Urothelium cell line (cell line): ENCODE measurements around the gene SLC24A3.

Experiments
- DNase-seq: peaks from one replicate; pipeline ENCODE4 v3.0.0; 2011; ENCODE audit warnings: low spot score, mixed read lengths
- FAIRE-seq: peaks from 2 replicates; lab custom pipeline; 2011; peaks lifted over from hg19 to GRCh38; lab: Jason Lieb, UNC

SLC24A3 gene

GRCh38 chr20:19236371-19237055, 24.1 kb downstream of the SLC24A3 start:
- DNase-seq (no peak), FAIRE-seq (no peak)

DNA sequence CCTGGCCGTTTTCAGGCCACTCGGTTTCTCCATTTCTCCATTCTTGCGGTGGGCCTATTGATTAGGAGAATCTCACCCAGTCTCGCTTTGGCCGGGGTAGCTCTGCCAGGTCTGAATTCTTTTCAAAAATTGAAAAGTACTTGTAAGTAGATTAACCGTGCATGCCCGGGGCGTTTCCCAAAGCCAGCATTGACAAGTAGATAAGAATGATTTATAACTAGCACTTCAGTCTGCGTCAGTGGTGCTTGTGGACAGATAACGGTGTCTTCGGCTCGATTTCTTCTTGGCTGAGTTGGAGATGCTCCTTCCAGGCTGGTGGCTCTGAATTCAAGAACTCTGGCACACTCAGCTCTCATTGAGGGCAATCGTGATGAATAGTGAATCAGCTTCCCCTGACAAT, 29.0 kb downstream of the SLC24A3 start:
- no peak for DNase-seq
- FAIRE-seq: no peak

GRCh38 chr20:19244291-19244690, 31.8 kb downstream of the SLC24A3 start:
- no peak for FAIRE-seq
- no peak for DNase-seq

- FAIRE-seq: no peak
- DNase-seq: no peak
Measured at GRCh38 chr20:19249106-19249879, 36.9 kb downstream of the SLC24A3 start.

DNA sequence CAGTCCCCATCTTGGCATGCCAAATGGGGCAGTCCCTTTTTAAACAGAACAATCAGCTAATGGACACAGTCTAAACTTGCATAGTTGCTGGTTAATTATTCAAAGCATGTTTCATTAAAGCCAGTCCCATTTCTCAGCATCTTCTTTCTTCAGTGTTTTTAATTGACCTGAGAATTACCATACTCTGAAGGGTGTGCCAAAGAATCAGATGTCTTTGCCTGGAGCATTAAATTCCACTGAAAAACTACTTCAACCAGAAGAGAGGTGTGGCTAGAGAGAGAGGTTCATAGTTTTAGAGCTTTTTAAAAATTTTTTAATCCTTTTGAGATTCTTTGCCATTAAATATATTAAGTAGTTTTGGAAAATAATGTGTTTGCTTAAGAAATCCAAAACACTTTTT, 37.9 kb downstream of the SLC24A3 start:
- FAIRE-seq: no peak

GRCh38 chr20:19251506-19251905, 39.1 kb downstream of the SLC24A3 start:
- DNase-seq (no peak), FAIRE-seq (no peak)

More for the DNA sequence above, 37.9 kb downstream of the SLC24A3 start:
- no peak for DNase-seq

DNA sequence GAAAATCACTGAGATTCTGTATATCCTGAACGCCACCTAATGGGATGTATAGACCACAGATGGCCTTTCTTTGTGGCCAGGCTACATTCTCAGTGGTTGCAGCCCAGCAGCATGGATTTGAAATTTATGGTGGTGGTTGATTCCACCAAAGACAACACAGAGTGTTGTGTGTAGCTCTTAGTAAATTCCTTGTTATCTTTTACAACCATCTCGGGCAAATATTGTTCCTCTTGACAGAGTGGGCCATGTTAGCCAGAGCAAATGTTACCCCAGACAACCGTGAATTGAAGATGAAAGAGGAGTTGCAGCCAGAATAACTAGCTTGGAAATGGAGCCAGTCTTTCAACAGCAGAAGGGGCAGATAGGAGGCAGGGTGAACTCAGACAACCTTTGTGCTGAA, 39.5 kb downstream of the SLC24A3 start:
- no peak for DNase-seq
- FAIRE-seq: no peak

- no peak for FAIRE-seq
- DNase-seq: no peak
Measured at GRCh38 chr20:19252451-19253120, 40.1 kb downstream of the SLC24A3 start.

GRCh38 chr20:19253316-19253715, 40.9 kb downstream of the SLC24A3 start:
- FAIRE-seq (no peak), DNase-seq (no peak)

DNA sequence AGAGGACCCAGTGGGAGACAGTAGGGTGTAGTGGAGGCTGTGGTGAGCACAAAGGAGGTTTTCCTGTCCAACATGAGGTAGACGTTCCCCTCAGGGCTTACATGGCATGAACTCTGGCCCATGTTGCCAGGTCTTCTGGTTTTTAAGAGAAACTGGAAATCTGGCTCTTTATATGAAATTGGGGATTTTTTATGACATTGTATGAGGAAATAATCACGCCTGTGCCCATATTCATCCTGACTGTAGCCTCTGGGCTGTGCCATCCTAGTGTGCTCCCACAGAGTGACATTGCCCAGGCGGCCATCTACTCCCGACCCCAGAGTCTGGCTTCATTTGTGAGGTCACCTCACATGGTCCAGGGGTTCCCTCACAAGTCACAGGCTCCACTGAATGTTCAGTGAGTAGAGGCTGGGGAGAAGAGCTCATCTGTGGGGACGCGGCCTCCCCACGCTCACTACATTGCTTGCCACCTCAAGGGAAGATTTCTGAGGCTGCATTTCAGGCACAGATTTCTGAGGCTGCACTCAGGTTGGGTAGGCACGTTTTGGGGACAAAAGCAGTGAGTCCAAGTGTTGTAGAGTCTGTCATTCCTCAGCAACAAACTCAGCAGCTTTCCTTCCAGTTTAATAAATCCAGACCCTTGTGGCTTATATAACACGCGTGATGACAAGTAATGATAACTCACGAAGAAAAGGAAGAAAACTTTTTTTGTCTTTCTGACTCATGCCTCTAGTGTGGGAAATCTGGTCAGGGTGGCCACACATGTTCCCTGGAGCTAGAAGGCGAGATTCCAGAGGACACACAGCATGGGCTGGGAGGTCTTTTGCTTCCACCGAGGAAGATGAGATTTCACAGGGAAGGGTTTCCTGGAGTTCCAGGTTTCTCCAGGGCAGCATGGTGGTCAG, 41.7 kb downstream of the SLC24A3 start:
- FAIRE-seq (no peak), DNase-seq (no peak)

DNA sequence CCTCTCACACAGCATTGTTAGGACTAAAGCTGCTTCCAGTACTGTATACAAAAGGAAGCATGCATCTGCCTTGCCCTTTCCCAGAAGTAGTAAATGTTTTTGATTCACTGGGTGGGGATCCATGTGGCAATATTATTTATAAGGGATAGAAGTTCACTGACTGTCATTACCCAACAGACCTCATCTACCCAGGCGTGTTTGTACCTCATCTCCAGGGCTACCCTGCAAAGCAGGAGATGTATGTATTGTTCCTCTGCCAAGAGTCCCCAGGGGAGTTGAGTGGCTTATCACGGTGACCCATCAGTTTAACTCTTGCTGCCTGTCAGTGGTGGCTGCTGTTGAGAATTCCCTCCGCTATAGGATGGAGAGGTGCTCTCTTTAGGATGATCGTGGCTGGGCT, 42.5 kb downstream of the SLC24A3 start:
- no peak for DNase-seq
- no peak for FAIRE-seq

GRCh38 chr20:19256085-19256484, 43.6 kb downstream of the SLC24A3 start:
- FAIRE-seq (no peak), DNase-seq (no peak)

DNA sequence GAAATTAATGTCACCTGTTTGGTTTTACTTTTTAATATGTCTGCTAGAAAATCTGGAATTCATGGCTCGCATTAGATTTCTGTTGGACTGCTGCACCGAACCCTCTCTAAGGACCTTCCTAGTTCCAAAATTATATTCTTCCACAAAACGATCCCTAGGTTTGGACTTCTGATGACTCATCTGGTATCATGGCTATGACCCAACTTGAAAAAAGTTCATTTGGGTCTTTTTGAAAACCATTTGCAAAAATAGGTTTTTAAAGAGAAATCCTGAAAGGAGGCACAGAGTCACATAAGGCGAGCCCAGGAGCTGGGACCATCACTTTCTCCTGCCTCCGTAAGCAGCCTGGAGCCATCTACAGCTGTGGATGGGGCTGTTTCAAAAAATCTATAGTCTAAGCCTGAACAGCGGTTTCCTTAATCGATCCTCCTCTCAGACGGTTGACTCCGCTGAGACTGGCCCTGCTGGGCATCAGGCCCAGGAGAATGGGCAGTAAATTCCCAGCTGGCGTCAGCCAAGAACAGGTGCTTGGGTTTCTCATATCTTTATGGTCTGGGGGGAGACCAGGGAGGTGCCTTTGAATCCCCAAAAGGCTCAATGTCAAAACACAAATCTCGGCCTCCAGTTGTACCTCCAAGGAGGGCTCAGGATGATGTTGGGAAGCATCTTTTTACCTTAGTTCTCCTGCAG, 44.6 kb downstream of the SLC24A3 start:
- DNase-seq (no peak), FAIRE-seq (no peak)

GRCh38 chr20:19257865-19258264, 45.4 kb downstream of the SLC24A3 start:
- no peak for FAIRE-seq

DNA sequence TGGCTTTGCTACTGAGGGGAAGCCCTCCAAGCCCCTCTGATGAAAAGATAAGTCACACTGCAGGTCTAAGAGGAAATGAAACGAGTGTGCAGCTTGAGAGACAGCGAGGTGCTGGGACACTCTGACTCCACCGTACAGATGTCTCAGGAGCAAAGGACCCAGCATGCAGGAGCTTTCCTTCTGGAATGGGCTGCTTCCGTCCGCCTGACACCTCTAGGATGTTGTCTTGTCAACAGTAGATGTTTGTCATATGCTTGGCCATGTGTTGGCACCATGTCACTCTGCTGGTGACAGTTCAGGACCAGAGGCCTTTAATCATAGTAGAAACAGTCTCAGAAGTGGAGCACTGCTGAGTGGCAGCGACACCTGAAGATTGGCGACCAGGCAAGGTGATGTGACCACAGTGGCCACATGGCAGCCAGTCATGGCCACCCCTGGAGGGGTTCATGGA, 46.7 kb downstream of the SLC24A3 start:
- FAIRE-seq: no peak
- no peak for DNase-seq

More at GRCh38 chr20:19257865-19258264, 45.4 kb downstream of the SLC24A3 start:
- no peak for DNase-seq

GRCh38 chr20:19260412-19261090, 48.1 kb downstream of the SLC24A3 start:
- no peak for FAIRE-seq
- DNase-seq: no peak

- DNase-seq (no peak), FAIRE-seq (no peak)
Measured at GRCh38 chr20:19264191-19264590, 51.7 kb downstream of the SLC24A3 start.

DNA sequence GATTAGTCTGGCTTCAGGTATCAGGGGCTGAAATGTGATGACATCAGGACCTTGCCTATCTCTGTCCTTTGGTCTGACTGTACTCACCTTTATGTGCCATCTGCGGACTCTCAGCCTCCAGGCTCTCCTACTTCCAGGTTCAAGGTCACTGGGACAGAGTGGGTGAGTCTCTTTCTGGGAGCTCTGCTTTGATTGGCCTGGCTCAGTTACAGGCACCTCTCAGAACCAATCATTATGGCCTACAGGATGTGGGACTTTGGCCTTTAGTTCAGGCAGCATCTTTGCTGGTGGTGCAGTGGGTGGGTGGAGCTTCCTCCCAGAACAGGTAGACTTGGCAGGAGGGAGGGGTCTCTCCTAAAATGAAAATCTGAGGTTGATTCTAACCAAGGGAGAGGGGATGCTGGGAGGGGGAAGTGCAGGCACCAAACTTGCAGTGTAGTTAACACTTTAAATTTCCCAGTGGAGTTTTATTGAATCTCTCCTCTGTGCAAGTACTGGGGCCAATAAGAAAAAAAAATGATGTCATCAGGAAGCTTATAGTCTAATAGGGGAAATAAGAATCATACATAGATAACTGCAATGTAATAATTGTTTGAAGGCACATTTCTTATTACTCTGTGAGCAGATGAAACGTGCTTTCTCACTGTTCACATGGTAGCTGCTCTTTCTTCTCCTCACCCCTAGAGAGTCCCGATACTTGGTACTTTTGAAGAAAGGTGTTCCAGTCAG, 53.4 kb downstream of the SLC24A3 start:
- FAIRE-seq (no peak), DNase-seq (no peak)

DNA sequence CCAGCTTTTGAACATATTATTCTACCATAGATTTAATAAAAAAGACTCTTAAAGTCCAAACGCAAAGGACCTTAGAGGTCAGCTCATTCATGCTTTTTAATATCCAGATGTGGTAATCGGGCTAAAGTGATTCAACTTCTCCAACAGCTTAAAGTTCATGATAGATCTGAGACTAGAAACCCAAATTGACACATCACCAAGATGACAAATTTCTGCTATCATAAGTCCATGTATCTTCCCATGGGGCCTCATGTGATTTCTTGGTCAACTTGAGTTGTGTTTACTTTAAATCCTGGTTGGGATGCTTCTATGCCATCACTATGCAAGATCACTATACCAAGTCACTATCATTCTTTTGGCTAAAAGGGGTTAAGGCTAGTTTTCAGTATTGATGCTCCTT, 56.0 kb downstream of the SLC24A3 start:
- no peak for FAIRE-seq
- DNase-seq: no peak
